Measurements from ENCODE around the gene SLC19A2. TPM values are rescaled to one million over a fixed set of nuclear protein-coding genes. Genes with fewer than 3 reads are reported as not detected.

Gene SLC19A2
- total and polyA plus RNA-seq, 2 of the 13 experiments (the other 11 are each of a cell fraction or from before 2014, with no cell fraction given): 30.4 to 56.0 TPM

DNA sequence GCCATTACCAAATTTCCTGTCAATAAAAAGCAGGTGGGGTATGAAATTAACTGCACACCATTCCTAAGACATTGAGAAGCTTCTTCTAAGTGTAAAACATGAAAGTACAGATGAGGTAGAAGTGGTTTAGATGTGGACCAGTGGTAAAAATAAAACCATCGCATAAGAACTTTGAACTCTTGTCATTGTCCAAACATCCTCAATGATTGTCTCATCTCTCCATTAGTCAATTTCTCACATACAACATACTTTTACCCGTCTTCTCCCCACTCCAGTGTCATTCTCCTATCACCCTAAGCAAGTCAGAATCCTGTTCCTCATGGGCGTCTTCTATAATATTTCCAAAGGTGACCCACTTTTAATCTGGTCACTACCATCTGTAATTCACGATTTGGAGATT is 24.3 kb upstream of the SLC19A2 start (continued):
- TF ChIP-seq, protein P1, sequence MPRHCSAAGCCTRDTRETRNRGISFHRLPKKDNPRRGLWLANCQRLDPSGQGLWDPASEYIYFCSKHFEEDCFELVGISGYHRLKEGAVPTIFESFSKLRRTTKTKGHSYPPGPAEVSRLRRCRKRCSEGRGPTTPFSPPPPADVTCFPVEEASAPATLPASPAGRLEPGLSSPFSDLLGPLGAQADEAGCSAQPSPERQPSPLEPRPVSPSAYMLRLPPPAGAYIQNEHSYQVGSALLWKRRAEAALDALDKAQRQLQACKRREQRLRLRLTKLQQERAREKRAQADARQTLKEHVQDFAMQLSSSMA (CRISPR knock-in tag; IDR thresholded peaks at IDR 0.05): no peak
- TF ChIP-seq SOX6 (IDR thresholded peaks at IDR 0.05) (no peak), SOX6 (CRISPR knock-in tag; IDR thresholded peaks at IDR 0.05) (peak; percentile 10; the same call in 1 of the 2 replicates), AGO2 (optimal IDR thresholded peaks at IDR 0.05; ENCODE audit: low read depth, low read length) (peak; percentile 46), HMG20A (CRISPR knock-in tag; IDR thresholded peaks at IDR 0.05; ENCODE audit: borderline replicate concordance) (no peak)

- Histone ChIP-seq H3K4me3 (replicated peaks in 1 of 3; ENCODE audit: insufficient read depth in 1 of 3, low read depth in 2 of 3, low read length in 3 of 3) (peak overlapping the region in 1 of 3 experiments; percentile 54; a peak in 2 of 6 replicates), H2AFZ (ENCODE audit: low read length) (no peak overlapping the region), H3K4me2 (ENCODE audit: low read depth, low read length) (peak overlapping the region; percentile 70; the same call in 1 of the 2 replicates), H4K20me1 (ENCODE audit: insufficient read depth, low read length) (no peaks in the 10 kb centered on the region), H3K9me3 (ENCODE audit: low read length) (no peaks in the 10 kb centered on the region), H3K4me1 (ENCODE audit: insufficient read depth, low read length) (peaks cover 50% of the 10 kb centered on the region), H3K36me3 (replicated peaks in 1 of 2; ENCODE audit: control insufficient read depth in 1 of 2, insufficient read depth in 2 of 2, low read length in 2 of 2) (peaks cover 3 to 13% of the 10 kb centered on the region in 2 experiments; a peak in 3 of 5 replicates), H3K27ac (ENCODE audit: extremely low read length, insufficient read depth, low read length) (no peak overlapping the region), H3K9ac (ENCODE audit: insufficient read depth, low read depth, low read length) (no peak overlapping the region), H3K79me2 (ENCODE audit: insufficient read depth, low read length) (no peaks in the 10 kb centered on the region), H3K27me3 (ENCODE audit: control insufficient read depth in 1 of 2, insufficient read depth in 2 of 2, low read length in 2 of 2) (no peaks in the 10 kb centered on the region)
- BruUV-seq (replicated peaks): no TSS peak
- in situ Hi-C loops (cut with HindIII; ENCODE audit: extremely low pct_ligation_motif_present, low pct_unique_long_range_greater_than_20kb) (no loop called here), intact Hi-C loops (cut with micrococcal nuclease; ENCODE audit: unreplicated experiment) (loop anchor here (1.0 to 2.0 kb wide), 3 partner anchors 23 to 142 kb away; partner anchors contain the start of gene NME7)
- ATAC-seq: peak; percentile 80
- CTCF ChIA-PET (ENCODE audit: low intra/inter-chr PET ratio, low total read pairs): interaction anchor here (1.7 kb wide), 1 partner anchor 43 kb away, joined by 7 read pairs; no protein-coding TSS in a partner anchor
- POLR2A ChIA-PET: interaction anchor here (3.8 kb wide), 1 partner anchor 23 kb away, joined by 33 read pairs; the partner anchor contains the start of gene SLC19A2
- peak; percentile 49 for FAIRE-seq
- DNase-seq (ENCODE audit: low spot score): peak; percentile 64
- WGBS (ENCODE audit: low lambda C conversion rate): 5% methylated on average over 1 of the region's 1 CpG
- peak; percentile 13; the same call in 1 of the 2 replicates for TF ChIP-seq SOX5 (CRISPR knock-in tag; IDR thresholded peaks at IDR 0.05; ENCODE audit: borderline replicate concordance)
- TF ChIP-seq IRF2 (CRISPR knock-in tag; IDR thresholded peaks at IDR 0.05): peak; percentile 16; the same call in 1 of the 2 replicates
- TF ChIP-seq GTF3A (CRISPR knock-in tag; conservative IDR thresholded peaks at IDR 0.05): no peak
- peak; percentile 57; the same call in 1 of the 2 replicates for TF ChIP-seq NR2F6 (IDR thresholded peaks at IDR 0.05)
- TF ChIP-seq NR2F6 (CRISPR knock-in tag; IDR thresholded peaks at IDR 0.05): 0 out of 2 replicates have a peak, but pooled peaks have one; percentile 23
- no peak for TF ChIP-seq ZNF296 (CRISPR knock-in tag; conservative IDR thresholded peaks at IDR 0.05)
- no peak for TF ChIP-seq ZNF687 (CRISPR knock-in tag; IDR thresholded peaks at IDR 0.05)
- no peak for TF ChIP-seq HIC2 (CRISPR knock-in tag; IDR thresholded peaks at IDR 0.05; ENCODE audit: low read depth)
- no peak for TF ChIP-seq ZNF598 (CRISPR knock-in tag; IDR thresholded peaks at IDR 0.05; ENCODE audit: borderline replicate concordance)
- TF ChIP-seq, protein P2, sequence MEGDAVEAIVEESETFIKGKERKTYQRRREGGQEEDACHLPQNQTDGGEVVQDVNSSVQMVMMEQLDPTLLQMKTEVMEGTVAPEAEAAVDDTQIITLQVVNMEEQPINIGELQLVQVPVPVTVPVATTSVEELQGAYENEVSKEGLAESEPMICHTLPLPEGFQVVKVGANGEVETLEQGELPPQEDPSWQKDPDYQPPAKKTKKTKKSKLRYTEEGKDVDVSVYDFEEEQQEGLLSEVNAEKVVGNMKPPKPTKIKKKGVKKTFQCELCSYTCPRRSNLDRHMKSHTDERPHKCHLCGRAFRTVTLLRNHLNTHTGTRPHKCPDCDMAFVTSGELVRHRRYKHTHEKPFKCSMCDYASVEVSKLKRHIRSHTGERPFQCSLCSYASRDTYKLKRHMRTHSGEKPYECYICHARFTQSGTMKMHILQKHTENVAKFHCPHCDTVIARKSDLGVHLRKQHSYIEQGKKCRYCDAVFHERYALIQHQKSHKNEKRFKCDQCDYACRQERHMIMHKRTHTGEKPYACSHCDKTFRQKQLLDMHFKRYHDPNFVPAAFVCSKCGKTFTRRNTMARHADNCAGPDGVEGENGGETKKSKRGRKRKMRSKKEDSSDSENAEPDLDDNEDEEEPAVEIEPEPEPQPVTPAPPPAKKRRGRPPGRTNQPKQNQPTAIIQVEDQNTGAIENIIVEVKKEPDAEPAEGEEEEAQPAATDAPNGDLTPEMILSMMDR (CRISPR knock-in tag; IDR thresholded peaks at IDR 0.05): peak; percentile 62
- TF ChIP-seq ZNF441 (CRISPR knock-in tag; IDR thresholded peaks at IDR 0.05; ENCODE audit: borderline replicate concordance): no peak
Observed at GRCh38 chr1:169509354-169509753, 23.6 kb upstream of the SLC19A2 start.

All from HepG2 (cell line).